UCSD-AML1 (cell line): Measurements from ENCODE around the gene SORCS2.

Source experiments
- DNase-seq: peaks from one replicate; lab custom pipeline; 2025; ENCODE audit not compliant: unreplicated experiment; lab: John Stamatoyannopoulos, UW

SORCS2 gene

GRCh38 chr4:7192252-7193029 lies at the start of gene SORCS2:
Gene SORCS2 (plus strand): TSS chr4:7192538.
- peak; percentile 68 for DNase-seq

- DNase-seq: no peak
Observed at GRCh38 chr4:7144374-7145290, 47.7 kb upstream of the SORCS2 start.

GRCh38 chr4:7145291-7145934 lies 46.9 kb upstream of the SORCS2 start:
- no peak for DNase-seq

- no peak for DNase-seq
Observed at GRCh38 chr4:7146059-7146785, 46.1 kb upstream of the SORCS2 start.

GRCh38 chr4:7146786-7147115 lies 45.6 kb upstream of the SORCS2 start:
- DNase-seq: no peak

- no peak for DNase-seq
Observed at GRCh38 chr4:7147261-7147660, 45.1 kb upstream of the SORCS2 start.

- no peak for DNase-seq
Observed at GRCh38 chr4:7147661-7148310, 44.6 kb upstream of the SORCS2 start.

- no peak for DNase-seq
Observed at GRCh38 chr4:7148337-7148736, 44.0 kb upstream of the SORCS2 start.

- DNase-seq: no peak
Observed at GRCh38 chr4:7150036-7150635, 42.2 kb upstream of the SORCS2 start.

GRCh38 chr4:7151668-7152227 lies 40.6 kb upstream of the SORCS2 start:
- no peak for DNase-seq

- DNase-seq: no peak
Observed at GRCh38 chr4:7153711-7154110, 38.6 kb upstream of the SORCS2 start.

GRCh38 chr4:7154351-7154981 lies 37.9 kb upstream of the SORCS2 start:
- DNase-seq: no peak

GRCh38 chr4:7155590-7156071 lies 36.7 kb upstream of the SORCS2 start:
- DNase-seq: no peak

GRCh38 chr4:7156328-7156727 lies 36.0 kb upstream of the SORCS2 start:
- no peak for DNase-seq

- DNase-seq: no peak
Observed at GRCh38 chr4:7156761-7157488, 35.4 kb upstream of the SORCS2 start.

- no peak for DNase-seq
Observed at GRCh38 chr4:7157666-7158065, 34.7 kb upstream of the SORCS2 start.

GRCh38 chr4:7158081-7158750 lies 34.1 kb upstream of the SORCS2 start:
- no peak for DNase-seq

- DNase-seq: no peak
Observed at GRCh38 chr4:7158991-7159390, 33.3 kb upstream of the SORCS2 start.
